Measurements from ENCODE around the gene GOLGA6L10.
"Not testable (repeated sequence)": the region's sequence is repeated elsewhere in the genome, so short reads cannot be mapped to it uniquely, and the experiment has no call there.

The GOLGA6L10 gene

DNA sequence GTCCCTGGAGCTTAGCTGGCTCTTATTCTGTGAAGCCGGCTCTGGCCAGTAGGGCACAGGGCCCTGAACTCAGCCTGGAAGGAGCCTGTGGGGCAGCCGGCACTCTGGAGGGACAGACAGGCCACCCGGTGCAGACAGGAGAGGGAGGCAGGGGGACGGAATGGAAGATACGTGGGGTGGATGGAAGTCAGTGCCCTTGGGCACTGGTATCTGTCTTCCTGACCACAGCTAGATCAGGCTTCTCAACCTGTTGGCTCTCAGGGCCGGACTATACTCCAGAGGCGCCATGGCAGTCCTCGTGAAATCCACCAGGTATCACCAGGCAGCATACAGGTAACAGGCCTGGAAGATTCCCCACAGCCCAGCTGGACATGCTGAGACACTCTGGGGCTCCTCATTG, 10.7 kb downstream of the GOLGA6L10 start:
- not testable (repeated sequence) for DNase-seq

DNA sequence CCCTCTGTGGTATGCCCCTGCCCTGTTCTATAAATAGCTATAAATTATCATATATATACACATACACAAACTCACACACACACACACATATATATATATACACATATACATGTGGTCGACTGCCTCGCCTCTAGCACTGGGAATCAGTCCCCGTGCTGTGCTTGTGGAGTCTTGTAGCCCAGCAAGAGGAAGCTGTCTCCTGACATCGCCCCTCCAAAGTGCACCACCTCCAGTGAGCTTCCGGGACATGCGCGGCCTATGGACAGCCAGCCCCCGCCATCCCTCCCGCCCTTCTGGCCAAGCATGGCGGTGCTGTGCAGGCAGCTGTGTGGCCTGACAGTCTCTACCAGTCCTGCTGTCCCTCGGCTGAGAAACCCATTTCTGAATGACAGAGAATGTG, 11.2 kb downstream of the GOLGA6L10 start:
- DNase-seq, result not testable (repeated sequence)

DNA sequence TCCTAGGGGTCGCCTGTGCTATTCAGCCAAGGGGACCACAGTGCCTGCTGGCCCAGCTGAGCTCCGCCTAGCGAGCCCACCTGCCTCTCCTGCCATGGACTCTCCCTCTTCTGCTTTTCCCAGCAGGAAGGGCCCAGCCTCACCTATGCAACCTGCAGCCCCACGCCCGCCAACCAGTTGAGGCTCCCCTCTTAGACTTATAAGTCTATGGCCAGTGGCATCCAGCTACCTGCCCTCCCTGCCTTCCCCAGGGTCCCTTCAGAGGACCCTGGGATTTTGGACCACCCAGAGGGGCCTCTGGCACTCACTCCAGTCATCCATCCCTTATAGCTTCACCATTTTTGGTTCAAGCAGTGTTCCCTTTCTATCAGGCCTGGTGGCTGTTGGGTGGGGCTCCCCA, 12.2 kb downstream of the GOLGA6L10 start:
- DNase-seq, result not testable (repeated sequence)

DNA sequence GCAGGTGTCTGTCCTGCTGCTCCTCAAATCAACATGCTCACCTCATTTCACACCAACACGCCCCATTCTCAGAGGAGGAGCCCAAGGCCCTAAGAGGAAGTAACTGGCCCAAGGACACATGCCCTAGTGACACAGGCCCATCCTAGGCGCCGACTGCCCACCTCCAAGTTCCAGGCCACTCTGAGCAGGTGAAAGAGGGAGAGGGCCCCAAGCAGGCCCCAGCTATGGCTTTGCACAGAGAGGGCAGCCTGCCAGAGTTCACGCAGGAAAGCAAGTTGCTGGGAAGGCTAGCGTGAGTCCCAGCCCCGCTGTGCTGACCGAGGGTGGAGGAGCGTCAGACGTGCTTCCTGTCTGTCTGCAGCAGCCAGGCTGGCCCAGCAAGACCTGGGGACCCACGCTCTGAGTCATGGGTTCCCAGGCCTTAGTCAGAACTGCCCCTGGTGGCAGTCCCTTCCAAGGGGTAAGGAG, 13.1 kb downstream of the GOLGA6L10 start:
- not testable (repeated sequence) for DNase-seq

DNA sequence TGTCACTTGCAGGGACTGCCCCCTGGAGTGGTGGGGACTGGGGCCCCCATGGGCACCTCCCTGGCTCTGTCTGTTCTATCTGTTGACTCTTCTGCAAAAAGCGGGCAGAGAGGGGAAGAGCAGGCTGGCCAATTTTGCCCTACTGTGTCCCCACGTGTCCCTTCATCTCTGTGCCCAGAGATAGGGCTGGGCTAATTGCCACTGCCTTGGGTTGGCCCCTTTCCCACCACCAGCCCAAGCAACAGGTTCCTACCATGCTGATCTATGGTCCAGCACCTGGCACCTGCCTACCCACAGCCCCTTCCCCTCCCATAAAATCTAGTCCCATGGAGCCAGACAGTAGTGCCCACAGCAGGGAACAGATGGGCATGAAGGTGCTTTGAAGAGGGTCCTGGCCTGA, 14.3 kb downstream of the GOLGA6L10 start:
- DNase-seq, result not testable (repeated sequence)

DNA sequence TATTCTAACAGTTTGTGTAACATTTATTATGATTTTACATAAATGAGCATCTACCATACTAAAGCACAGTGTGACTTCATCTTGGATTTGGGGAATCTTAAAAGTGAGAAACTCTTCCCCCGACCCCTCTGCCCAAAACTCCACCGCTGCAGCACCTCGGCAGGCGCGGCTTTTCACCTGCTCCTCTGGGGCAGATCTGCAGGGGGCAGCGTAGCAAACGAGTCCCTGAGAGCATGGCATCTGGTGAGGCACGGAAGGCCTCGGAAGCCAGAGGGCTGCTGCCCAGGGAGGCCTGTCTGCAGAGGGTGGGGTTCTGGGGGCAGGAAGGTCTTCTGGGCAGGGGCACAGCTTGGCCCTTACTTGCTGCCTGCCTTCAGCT, 14.7 kb downstream of the GOLGA6L10 start:
- DNase-seq, result not testable (repeated sequence)

DNA sequence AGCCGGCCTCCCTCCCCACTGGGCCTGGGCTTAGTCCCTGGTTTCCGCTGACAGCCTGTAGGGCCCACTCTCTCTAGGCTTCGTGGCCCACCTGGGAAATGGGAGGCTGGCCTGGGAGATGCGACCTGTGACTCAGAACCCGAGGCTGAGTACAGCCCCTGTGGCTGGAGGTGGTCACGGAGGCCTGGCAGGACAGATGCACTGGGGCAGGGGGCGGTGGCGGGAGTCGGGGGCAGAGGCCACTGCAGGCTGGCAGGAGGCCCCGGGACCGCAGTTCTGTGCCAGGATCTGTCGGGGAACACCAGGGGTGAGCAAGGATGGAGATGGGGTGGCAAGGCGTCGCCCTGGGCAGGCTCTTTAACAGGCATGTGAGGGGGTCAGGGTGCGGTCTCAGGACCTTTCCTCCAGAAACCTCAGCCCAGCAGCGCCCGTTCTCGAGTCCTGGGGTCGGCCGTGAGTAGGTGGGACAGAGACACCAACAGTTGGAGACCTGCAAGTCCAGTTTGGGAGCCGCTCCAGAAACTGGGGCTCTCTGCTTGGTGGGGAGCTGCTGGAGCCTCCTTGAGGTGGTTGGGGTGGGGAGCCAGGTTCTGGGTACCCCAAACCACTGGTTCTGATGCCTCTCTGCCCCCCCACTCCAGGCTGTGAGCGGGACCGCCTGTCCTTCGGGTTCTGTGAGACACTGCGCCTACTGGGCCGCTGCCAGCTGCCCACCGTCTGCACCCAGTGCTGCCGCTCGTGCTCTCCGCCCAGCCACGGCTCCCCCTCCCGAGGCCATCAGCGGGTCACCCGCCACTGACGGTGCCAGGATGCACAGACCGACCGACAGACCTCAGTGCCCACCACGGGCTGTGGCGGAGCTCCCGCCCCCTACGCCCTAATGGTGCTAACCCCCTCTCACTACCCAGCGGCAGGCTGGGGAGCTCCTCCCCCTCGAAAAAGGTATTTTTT, 15.4 kb downstream of the GOLGA6L10 start:
- DNase-seq, result not testable (repeated sequence)

DNA sequence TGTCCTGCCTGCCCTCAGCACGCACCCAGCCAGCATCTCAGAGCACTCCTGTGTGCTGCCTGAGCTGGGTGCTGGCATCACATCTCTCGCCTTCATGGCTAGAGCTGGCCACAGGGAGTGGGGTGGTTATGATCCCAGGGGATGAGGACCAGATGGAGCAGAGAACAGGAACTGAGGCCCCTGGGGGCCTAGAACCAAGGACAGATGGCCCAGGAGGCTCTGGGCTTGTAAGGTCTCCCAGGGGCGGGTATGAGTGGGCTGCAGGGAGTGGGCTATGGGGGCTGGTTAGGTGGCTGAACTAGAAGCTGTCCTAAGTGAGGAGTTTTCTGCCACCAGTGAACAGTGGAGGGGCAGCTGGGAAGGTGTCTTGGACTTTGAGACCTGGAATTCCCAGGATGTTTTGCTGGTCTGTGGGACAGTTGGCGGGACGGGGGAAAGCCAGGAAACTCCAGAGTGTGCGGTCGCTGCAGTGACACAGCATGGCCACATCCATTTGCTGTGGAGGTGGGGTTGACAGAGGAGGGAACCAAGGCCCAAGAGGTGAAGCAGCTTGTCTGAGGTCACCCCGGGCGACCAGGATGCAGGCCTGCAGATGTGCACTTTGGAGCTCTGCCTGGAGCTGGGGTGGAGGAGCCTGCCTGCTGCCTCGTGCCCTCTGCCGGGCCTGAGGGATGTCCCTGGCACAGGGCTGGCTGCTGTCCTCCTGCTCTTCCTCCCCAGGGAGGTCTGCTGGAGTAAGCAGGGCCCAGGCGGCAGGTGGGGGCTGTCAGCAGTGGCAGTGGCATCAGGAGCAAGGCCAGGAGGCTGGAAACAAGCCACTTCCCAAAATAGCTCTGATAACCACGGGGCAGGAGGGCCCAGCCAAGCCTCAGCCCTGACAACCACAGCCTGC, 16.3 kb downstream of the GOLGA6L10 start:
- not testable (repeated sequence) for DNase-seq

DNA sequence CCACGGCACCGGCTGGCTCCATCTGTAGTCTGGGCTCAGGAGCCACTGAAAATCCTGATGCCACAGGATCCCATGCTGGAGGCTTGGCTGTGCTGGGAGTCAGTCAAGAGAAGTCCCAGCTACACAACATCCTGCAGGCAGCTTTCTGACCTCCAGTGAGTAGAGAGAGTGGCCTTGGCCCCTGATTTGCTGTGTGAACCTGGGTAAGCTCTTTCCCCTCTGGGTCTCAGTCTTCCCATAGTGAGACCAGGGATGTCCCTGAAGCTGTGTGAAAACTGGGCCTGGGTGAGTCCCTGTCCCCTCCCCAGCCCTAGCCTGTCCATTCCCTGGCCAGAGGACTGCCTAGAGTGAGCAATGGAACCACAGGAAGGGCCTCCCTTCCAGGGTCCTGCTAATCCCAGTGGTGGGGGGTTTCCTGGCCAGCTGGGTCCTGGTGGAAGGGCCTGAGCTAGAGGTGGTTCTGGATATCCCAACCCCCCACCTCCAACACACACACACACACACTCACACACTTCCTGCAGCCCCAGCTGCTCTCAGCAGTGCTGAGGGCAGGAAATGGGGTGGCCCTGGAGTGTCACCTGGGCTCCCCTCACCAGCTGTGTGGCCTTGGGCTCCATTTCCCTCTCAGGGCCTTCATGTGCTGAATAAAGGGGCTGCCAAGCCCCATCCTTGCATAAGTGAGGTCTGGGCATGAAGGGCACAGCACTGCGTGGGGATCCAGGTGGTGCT, 17.5 kb downstream of the GOLGA6L10 start:
- DNase-seq, result not testable (repeated sequence)

DNA sequence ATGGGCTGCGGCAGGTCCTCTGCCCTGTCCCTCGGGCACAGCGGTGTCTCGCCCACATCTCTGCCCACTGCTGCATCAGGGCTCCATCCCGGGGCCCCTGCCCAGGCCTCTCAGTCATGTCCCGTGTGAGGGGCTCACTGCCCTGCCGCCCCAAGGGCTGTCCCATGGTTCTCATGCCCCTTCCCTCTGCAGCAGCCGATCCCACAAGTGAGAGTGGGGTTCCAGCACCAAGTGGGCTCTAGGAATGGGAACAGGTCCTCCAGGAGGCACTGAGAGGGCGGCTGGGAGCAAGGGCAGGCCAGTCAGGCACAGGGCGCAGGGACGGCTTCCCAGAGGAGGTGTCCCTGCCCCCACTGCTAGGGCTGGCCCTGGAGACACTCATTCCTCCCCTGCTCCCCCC, 18.4 kb downstream of the GOLGA6L10 start:
- DNase-seq, result not testable (repeated sequence)

DNA sequence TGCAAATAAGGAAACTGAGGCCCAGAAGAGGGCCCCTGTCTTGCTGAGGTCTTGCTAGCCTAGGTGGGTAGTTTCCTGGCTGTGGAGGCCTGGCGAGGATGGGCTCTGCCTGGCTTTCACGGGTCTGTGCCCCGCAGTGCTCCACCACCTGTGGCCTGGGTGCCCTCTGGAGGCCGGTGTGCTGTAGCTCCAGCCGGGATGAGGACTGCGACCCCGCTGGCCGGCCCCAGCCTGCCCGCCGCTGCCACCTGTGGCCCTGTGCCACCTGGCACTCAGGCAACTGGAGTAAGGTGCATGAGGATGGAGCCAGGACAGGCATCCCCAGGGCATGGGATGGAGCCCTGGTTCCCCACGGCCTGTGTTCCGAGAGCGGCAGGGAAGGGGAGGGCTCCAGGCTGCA, 20.2 kb downstream of the GOLGA6L10 start:
- not testable (repeated sequence) for DNase-seq

DNA sequence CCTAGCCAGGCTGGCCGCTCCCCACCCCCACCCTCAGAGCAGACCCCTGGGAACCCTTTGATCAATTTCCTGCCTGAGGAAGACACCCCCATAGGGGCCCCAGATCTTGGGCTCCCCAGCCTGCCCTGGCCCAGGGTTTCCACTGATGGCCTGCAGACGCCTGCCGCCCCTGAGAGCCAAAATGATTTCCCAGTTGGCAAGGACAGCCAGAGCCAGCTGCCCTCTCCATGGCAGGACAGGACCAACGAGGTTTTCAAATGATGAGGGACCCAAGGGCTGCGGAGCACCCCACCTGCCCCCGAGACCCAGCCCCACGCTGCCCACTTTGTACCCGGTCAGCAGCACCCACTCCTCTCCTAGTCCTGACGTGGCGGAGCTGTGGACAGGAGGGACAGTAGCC, 21.9 kb downstream of the GOLGA6L10 start:
- DNase-seq, result not testable (repeated sequence)

DNA sequence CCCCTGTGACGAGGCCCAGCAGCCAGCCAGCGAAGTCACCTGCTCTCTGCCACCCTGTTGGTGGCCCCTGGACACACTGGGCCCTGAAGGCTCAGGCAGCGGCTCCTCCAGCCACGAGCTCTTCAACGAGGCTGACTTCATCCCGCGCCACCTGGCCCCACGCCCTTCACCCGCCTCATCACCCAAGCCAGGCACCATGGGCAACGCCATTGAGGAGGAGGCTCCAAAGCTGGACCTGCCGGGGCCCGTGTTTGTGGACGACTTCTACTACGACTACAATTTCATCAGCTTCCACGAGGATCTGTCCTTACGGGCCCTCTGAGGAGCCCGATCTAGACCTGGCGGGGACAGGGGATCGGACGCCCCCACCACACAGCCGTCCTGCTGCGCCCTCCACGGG, 22.4 kb downstream of the GOLGA6L10 start:
- not testable (repeated sequence) for DNase-seq

DNA sequence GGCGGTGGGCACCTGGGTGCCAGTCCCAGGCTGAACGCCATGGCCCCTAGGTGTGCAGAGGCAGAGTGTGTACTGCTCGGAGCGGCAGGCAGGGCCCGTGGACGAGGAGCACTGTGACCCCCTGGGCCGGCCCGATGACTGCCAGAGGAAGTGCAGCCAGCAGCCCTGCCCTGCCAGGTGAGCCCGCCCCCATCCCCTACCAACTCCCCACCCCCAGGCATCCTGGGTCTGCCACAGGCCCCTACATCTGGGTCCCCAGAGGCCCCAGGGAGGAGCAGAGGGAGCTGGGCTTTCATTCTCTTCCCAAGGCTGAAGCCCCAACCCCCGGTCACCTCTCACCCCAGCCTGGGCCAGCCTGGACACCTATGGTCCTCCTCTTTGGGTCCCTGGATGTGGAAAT, 23.6 kb downstream of the GOLGA6L10 start:
- DNase-seq, result not testable (repeated sequence)

DNA sequence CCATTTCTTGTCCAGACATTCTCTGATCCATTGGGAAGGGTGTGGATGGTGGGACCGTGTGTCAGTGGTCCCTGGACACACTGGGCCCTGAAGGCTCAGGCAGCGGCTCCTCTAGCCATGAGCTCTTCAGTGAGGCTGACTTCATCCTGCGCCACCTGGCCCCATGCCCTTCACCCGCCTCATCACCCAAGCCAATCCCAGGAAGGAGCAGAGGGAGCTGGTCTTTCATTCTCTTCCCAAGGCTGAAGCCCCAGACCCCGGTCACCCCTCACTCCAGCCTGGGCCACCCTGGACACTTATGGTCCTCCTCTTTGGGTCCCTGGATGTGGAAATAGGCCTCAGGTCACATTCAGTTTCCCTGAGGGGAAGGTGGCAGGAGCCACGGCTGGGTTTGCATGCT, 24.4 kb downstream of the GOLGA6L10 start:
- not testable (repeated sequence) for DNase-seq

DNA sequence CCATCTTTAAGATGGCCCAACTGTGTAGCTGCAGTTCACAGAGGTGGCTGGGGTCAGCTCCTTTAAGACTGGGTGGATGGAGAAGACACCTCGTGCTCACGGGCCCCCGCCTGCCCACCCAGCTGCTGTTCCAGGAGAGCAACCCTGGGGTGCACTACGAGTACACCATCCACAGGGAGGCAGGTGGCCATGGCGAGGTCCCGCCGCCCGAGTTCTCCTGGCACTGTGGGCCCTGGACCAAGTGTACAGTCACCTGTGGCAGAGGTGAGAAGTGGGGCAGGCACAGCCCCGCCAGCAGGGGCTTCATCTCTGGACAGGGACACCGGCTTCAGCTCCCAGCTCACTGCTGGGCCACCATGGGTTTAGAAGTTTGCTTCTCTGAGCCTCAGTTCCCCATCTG, 26.8 kb downstream of the GOLGA6L10 start:
- not testable (repeated sequence) for DNase-seq

DNA sequence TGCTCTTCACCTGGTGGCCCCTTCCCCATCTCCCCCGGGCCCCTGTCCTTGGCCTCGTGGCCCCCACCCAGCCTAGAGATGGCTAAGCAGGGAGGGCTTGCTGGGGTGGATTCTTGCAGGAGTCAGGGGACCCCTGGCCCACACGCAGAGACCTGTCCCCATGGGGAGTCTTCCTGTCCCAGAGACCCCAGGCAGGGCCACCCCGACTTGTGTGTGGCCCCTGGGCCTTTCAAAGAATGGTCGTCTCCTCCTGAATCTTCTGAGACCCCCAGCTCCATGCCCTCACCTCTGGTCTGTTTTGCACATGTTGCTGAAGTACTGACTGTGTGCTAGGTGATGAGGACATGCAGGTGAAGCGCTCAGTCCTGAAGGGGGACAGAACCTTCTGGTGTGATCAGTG, 28.4 kb downstream of the GOLGA6L10 start:
- not testable (repeated sequence) for DNase-seq

DNA sequence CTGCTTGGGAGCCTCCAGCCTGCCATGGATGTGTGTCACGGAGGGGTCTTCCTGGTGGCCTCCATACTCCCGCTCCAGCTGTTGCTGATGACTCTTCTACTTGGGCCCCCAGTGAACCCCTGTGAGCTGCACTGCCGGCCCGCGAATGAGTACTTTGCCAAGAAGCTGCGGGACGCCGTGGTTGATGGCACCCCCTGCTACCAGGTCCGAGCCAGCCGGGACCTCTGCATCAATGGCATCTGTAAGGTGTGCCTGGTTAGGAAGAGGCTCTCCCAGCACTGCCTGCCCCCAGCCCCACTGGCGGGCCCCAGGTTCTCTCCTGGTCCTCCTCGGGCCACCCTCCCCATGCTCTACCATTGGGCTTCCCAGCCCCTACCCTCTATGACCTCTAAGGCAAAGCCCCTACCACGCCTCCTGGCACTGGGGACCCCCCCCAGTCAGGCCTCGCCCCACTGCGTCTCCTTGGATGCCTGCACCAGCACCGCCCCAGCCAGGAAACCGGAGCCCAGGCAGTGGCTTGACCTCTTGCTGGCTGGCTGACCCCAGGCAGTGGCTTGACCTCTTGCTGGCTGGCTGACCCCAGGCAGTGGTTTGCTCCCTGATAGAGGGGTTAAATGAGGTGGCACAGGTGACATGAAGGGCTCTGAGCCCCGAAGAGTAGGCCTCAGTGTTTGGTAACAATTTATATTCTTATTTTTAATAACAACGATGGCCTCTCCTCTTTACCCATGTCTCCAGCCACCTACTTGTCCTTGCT, 29.6 kb downstream of the GOLGA6L10 start:
- DNase-seq, result not testable (repeated sequence)

DNA sequence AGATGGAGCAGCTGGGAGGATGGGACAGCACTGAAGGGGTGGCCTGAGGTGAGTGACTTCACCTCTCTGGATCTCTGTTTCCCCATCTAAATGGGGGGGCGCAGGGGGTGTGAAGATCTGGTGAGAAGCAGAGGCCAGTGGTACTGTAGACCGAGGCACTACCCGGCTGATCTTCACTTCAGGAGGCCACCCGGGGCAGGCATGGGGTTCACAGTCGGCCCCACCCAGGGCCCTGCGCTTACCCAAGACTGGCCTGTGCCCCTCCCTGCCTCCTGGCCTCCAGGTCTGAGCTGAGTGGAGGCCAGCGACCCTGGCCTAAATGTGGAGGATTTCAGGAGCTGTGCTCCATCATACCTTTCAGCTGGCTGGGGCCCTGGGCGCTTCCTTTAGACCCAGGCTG, 31.0 kb downstream of the GOLGA6L10 start:
- DNase-seq, result not testable (repeated sequence)

DNA sequence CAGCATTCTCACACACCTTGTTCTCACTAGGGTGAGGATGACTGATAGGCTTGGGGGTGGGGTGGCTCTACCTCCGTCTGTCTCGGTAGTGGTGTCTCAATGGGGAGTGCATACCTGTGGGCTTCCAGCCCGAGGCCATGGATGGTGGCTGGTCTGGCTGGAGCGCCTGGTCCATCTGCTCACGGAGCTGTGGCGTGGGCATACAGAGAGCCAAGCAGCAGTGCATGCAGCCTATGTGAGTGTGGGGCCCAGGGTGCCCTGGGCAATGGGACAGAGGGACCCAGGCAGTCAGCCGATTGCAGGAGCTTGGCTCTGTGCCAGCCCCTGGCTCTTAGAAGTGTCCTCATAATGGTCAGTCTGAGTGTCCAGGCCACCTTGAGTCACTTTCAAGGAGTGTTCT, 31.8 kb downstream of the GOLGA6L10 start:
- DNase-seq, result not testable (repeated sequence)

DNA sequence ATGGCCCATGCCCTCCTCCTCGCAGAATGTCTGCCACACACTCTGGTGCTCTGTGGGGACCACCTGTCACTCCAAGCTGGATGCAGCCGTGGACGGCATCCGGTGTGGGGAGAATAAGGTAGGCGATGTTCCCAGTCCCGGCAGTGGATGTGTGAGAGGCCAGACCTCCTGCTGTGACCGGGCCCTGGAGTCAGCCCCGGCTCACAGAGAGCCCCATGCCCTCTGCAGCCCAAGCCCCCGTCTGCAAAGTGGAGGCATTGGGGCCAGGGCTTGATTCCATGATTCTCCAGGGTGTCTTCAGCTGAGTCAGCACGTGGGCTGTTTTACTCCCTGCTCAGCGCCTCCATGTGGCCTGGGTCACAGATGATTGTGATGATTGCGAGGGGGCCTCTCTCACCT, 32.2 kb downstream of the GOLGA6L10 start:
- no peak for DNase-seq
